DMS53 treated with DMSO at 0.1 percent for 48 hours (cell line): ENCODE measurements around the gene CER1.
A peak's percentile ranks its signal among the peaks of the same experiment; 100 is the strongest.
"Not testable (repeated sequence)": the region's sequence is repeated elsewhere in the genome, so short reads cannot be mapped to it uniquely, and the experiment has no call there.

ENCODE experiments used
- DNase-seq: peaks from one replicate; lab custom pipeline; 2025; ENCODE audit not compliant: unreplicated experiment; lab: John Stamatoyannopoulos, UW

The CER1 gene

DNA sequence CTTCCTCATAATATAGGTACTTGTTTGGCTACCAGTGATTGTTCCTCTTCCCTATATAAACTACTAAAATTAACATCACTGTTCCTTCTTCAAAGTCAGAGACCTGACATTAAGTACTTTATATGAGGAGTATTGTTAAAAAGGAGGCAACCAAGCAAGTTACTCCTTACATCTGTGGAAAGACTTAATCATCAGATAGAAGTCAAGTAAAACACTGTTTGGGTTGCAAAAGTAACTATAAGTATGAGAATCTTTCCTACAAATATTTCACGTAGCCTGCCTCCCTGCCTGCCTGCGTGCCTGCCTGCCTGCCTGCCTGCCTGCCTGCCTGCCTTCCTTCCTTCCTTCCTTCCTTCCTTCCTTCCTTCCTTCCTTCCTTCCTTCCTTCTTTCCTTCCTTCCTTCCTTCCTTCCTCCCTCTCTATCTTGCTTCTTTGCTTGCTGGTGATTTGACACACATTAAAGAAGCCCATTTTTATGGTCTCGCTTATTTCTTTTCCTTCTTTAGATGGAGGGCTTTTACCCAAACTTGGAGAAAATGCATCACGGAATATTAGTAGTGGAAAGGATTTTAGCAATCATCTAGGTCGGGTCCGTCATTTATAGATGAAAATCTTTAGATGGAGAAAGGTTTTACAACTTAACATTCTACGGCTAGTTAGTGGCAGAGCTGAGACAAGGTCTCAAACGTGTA, 3.2 kb downstream of the CER1 start:
- DNase-seq = no peak

DNA sequence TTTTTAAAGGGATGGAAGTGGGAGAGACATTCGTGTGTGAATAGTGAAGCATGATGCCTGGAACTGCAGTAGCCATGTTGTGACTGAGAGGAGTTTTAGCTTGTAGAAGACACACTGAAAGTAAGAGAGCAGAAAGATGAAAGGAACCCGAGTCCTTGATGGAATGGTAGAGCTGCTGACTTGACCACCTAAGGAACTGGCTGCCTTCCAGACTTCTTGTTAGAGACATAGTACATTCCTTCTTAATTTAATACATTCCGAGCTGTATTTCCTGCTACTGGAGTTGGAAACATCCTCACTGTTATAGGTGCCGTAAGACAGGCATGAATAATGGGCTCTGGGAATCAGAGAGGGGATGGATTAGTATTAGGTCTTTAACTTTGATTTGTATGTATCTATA, 7.4 kb downstream of the CER1 start:
- DNase-seq = no peak

DNA sequence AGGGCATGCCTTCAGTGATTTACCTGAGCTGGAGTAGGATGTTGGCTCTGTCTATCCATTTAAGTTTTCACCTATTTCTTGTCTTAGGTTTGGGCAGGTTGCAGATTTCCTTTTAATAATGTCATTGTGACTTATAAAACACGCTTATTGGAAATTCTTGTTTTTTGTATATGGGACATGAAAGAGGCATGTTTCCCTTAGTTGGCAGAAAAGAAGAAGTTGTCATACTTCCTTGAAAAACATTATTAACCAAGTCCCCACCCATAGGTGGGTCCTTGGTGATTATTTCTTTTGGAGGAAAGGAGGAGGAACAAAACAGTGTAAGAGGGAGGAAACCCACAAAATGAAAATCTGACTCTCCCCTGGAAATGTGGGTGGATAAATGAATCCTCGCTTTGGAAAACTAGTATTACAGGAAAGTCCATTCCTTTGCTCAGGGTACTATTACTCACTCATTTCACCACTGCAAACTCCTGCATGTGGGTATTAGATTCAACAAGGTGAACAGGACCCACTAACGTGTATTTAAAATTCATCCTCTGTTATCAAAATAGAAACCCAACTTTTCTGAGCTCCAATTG, 9.3 kb downstream of the CER1 start:
- no peak for DNase-seq

DNA sequence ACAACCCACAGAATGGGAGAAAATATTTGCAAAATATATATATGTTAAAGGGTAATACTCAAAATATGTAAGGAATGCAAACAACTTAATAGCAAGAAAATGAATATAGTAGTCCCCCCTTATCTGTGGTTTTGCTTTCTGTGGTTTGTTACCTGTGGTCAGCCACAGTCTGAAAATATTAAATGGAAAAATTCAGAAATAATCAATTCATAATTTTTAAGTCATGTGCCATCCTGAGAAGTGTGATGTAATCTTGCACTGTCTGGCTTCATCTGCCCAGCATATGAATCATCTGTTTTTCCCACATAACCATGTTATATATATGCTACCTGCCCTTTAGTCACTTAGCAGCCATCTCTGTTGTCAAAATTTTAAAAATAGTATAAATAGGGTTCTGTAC, 11.7 kb downstream of the CER1 start:
- no peak for DNase-seq

DNA sequence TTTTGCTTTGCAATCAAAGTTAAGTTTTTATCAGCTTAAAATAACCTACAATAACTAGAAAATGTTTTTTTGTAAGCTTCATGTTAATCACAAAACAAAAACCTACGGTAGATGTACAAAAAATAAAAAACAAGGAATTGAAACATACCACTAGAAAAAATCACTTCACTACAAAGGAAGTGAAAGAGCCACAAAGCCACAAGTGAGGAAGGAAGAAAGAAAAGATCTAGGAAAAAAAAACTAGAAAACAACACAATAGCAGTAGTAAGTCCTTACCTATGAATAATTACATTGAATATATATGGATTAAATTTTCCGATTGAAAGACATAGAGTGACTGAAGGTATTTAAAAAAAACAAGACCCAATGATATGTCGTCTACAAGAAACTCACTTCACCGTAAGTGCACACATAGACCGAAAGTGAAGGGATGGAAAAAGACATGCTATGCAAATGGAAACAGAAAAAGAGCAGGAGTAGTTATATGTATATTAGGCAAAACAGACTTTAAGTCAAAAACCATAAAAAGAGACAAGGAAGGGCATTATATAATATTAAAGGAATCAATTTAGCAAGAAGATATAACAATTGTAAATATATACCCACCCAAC, 15.9 kb downstream of the CER1 start:
- DNase-seq = no peak

DNA sequence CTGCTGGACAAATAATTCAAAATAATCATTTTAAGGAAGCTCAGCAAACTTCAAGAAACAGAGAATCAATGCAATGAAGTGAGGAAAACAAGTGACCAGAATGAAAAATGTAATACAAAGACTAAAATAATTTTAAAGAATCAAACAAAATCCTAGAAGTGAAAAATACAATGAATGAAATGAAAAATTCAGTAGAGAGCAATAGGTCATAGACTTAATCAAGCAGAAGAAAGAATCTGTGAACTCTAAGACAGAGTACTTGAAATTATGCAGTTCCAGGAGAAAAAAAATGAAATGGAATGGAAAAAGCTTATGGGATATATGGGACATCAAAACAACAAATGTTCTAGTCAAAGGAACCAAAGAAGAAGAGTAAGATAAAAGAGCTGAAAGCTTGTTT, 17.5 kb downstream of the CER1 start:
- DNase-seq = no peak

DNA sequence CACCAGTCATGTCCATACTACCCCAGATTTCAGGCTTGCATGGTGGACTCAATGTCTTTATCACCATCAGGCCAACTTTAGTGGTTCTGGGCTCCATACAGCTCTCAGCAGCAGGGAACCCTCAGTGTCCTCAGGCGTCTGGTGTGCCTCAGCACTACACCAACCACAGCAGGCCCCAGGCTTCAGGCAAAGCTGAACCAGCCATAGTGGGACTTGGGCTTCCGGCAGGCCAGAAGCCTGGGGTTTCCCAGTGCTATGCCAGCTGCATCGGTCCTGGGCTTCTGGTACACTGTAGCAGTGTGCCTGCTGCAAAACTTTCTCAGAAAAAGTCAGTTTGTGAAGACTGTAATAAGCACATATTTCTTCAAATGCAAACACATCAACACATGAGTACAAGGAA, 18.3 kb downstream of the CER1 start:
- no peak for DNase-seq

DNA sequence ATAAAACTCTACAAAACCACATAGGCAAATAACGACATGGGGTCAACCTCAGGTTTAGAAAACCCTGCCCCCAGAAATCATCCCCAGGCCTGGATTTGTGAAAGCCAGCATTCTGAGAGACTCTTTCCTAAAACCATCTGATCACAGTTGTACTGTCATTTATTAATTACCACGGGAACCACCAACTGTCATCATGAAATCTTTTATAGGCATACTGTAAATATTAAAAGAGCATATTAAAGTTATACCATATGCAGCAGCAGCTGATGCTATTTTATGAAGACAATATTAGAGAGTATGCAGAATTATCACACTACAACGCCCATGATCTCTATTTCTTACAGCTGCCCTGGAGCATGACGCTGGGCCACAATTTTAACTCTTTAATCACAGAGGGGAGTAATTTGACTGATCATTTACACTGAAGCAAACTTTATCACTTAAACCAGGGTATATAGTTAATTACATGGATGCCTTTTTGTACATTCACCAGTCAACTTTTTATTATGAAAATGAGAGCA, 20.3 kb downstream of the CER1 start:
- DNase-seq = no peak

DNA sequence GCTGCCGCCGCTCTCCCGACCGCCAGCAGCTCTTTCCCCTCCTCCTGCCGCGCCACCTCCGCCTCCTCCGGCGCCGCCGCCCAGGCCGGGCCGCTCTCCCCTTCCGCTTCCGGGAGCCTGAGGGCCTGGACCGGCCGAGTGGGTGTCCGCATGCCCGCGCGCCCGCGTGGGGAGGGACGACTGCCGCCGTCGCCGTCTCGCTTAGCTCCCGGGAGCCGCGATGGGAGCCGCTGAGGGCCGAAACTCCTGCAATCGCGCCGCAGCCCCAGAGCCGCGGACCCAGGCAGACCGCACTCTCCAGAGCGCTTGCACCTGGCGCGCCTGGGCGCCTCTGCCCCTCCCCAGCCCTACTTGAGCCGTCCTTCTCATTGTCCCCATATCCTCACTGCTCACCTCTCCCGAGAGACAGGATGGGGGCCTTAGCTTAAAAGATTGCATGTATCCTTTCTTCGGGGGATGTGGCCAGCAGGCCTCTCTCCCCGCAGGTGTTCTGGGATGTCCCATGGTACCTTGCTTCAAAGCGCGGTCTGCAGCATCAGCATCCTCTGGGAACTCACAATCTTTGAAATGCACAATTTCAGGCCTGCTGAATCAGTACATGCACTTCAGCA, 29.2 kb downstream of the CER1 start, which contains the start of gene ZDHHC21:
ZDHHC21 (minus strand) TSS at position 182 of the 611 bp plus-strand sequence. CDS start 19,092 bp downstream, outside the sequence.
- DNase-seq = peak; percentile 3

DNA sequence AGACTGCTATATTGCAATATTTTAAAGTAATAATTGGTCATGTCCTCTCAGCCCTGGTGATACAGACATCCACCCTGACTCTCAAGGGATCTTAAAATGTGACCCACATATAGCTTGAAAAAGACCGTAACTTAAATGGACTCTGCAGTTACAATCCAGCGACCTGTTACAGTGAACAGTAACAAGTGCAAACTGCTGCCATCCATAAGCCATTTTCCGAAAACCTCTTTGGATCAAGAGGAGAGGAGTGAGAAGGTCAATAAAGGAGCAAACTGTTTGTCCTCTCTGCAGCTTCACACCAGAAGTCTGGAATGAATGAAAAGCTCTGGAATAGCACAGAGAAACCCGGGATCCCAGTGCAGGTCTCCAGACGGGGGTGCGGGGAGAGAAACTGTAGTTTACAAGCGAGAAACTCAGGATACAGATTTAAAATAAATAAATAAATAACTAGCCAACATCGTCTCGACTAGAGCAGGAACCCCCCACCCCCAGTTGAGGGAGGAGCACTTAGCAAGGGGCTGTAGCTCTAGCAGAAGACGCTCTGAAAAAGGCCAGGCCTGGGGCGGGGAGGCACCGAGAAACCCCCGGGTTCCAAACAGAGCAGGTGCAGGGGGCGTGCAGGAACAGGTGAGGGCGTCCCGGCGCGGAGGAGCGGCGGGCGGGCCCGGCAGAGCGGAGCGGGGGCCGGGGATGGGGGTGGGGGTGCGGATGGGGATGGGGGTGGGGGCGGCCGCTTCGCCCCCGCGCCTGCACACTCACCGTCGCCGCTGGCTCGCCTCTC, 29.9 kb downstream of the CER1 start:
- no peak for DNase-seq

DNA sequence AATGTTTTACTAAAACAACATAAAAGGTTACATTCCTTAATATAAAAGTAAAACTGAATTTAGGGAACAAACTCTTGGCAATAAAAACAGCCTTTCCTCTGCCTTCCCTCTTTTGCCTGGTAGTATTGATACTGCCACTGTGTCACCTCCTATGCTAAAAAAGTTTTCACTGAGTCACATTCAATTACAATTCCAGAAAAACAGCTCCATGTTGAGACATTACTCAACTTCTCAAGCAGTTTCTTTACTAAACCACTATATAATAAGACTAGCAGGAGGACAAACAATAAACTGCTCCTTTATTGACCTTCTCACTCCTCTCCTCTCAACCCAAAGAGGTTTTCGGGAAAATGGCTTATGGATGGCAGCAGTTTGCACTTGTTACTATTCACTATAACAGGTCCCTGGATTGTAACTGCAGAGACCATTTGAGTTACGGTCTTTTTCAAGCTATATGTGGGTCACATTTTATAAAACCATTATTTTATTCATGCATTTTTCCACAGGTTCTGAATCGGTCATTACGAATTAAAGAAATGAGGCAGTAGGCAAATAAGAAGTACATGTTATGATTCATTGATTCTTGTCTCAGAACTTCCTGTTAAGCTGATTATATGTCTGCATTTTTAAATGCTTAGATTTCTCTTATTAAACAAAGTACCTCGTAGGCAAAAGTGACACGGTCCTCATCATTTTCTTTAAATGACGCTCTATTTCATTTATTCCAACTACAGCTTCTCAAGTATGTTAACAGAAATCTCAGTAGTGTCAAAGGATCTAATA, 31.4 kb downstream of the CER1 start:
- no peak for DNase-seq

DNA sequence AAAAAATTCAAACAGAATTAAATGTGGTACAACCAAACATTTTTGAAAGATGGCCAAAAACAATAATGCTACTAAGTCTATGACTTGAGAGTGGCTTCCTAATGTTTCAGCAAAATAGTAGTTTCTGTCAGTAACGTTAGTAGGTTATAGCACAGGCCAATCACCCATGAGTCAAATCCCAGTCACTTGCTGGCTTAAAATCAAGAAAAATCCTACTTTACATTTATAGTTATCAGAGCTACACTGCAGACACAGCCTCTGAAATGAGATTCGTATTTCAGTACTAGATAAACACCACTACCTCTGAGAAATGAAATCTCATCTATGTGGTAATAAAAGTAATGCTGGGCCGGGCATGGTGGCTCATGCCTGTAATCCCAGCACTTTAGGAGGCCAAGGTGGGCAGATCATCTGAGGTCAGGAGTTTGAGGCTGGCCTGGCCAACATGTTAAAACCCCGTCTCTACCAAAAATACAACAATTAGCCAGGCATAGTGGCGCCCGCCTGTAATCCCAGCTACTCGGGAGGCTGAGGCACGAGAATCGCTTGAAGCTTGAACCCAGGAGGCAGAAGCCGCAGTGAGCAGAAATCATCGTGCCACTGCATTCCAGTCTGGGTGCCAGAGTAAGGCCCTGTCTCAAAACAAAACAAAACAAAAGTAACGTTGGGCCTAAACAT, 35.4 kb downstream of the CER1 start:
- DNase-seq = no peak

DNA sequence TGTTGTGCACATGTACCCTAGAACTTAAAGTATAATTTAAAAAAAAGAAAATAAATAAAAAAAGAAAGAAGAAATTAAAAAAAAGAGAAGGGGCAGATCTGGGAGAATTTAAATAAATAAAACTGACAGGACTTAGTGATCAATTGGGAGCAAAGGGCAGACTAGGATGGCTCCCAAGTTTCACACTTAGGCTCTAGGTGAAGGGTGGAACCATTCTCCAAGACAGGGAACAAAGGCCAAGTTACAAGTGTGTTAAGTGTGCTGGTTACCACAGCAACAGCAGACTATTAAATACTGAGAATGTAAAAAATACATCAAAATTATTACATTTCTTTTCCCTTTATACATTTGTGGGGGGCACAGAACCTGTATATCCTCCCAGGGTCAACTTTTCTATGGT, 36.4 kb downstream of the CER1 start:
- DNase-seq = no peak

DNA sequence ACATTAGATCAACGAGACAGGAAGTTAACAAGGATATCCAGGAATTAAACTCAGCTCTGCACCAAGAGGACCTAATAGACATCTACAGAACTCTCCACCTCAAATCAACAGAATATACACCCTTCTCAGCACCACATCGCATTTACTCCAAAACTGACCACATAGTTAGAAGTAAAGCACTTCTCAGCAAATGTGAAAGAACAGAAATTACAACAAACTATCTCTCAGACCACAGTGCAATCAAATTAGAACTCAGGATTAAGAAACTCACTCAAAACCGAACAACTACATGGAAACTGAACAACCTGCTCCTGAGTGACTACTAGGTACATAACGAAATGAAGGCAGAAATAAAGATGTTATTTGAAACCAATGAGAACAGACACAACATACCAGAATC, 39.9 kb downstream of the CER1 start:
- not testable (repeated sequence) for DNase-seq

DNA sequence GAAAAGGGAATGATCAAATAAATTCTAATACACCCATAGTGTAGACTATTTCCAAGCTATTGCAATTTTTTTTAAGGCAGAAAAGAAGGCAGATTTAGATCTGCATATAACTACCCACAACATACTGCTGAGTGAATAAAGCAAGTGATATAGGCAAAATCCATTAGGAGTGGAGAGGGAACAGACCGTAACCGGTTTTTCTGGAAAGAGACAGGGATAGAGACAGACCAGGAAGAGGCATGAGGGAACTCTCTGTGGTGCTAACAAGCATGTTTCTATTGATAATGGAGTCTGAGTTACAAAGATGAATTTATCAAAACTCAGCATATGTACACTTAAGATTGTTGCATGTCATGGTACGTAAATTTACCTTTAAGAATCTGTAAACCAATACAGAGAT, 43.8 kb downstream of the CER1 start:
- no peak for DNase-seq

DNA sequence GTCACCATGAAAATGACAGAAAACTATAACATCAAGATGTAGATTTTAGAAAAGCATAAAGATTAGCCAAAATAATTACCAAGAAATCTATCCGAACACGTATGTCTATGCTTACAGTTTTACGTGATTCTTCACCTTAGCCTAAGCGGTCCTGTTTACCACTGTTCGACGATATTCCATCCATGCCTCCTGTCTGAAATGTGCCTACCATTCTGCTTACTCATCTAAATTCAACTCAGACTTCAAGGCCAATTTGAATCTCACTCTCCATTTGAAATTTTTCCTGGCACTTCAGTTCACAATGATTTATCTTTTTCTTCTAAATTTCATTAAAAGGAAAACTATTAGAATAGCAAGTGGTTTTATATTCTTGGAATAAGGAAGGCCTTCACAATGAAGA, 44.7 kb downstream of the CER1 start:
- DNase-seq = no peak

DNA sequence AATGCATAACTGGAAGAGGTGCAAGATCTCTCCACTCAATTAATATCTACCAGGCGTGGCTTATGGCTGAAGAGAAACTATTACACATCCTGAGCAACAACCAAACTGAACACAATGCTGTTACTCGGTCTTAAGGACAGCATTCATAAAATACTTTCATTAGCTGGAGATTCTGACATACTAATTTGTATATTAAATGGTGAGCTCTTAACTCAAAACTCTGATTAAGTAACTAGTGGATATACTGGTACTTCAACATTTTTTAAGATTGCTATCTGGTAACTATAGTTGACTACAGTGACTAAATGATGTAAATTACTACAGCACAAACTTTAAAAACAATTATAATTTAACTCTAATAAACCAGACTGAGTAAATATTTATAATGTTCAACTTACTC, 45.1 kb downstream of the CER1 start:
- no peak for DNase-seq

DNA sequence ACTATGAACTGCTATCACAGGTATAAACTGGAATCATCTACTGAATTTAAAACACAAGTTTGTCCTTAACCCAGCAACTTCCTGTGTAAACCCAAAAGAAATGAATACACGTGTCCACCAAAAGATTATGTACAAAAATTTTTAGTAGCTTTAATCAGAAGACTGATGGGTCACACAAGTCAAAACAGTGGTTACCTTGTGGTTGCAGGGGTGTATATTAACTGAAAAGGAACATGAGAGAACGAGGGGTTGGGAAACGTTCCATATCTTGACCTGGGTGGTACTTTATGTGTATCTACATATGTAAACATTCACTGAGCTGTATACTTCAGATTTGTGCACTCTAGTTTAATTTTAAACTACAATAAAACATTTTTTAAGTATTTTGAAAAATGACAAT, 47.9 kb downstream of the CER1 start:
- no peak for DNase-seq

DNA sequence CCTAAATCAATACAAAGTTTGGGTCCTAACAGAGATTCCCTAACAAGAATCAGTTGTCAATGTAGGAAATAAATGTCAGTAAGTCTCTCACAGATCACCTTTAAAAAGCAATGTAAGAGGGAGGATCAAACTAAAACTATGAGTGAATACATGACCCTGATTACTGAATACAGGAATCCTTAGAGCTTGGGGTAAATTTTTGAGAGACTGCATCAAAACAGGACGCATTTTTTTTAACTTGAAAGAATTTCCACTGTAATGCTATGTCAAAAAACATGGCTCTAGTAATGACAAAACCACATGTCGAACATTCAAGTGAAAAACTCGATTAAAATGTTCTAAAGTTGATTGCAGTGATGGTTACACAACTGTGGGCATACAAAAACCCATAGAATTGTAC, 51.2 kb downstream of the CER1 start:
- no peak for DNase-seq

DNA sequence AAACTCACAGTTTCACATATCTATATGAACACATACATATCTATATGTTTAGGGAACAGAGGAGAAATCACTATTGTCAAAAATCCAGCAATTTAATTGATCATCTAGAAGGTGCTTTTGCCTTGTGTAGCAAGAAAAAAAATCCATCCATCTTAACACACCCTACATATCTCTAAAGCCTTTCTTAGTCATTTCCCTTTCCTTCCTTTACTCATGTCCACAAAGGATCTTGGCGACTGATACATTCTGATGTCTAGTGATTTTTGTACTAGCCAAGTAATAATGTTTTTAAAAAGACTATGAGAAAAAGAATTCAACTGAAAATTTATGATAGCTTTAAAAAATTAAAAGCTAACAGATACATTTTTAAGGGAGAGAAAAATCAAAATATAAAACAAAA, 51.8 kb downstream of the CER1 start:
- DNase-seq = no peak
